ENCODE data around the gene CNTNAP4. TPM values are rescaled to one million over a fixed set of nuclear protein-coding genes. Genes with fewer than 3 reads are reported as not detected.

Gene CNTNAP4
- polyA plus RNA-seq, 1 of the 3 experiments (the other 2 are of a cell fraction): not detected

- no peak overlapping the region for H2AFZ ChIP-seq (ENCODE audit: low read depth)
- no peaks in the 10 kb centered on the region for H4K20me1 ChIP-seq (ENCODE audit: insufficient read depth)
- no peak overlapping the region for H3K4me2 ChIP-seq
- no peaks in the 10 kb centered on the region for H3K79me2 ChIP-seq (ENCODE audit: insufficient read depth)
- DNase-seq: no peak
- no peak overlapping the region for H3K27ac ChIP-seq (ENCODE audit: low read depth in 2 of 2, low read length in 1 of 2)
- H3K9me3 ChIP-seq: no peaks in the 10 kb centered on the region
- WGBS (ENCODE audit: low lambda C conversion rate): 16% methylated on average over 2 of the region's 2 CpGs
- H3K9me2 ChIP-seq: no peaks in the 10 kb centered on the region
- no peaks in the 10 kb centered on the region for H3K36me3 ChIP-seq (replicated peaks in 1 of 2; ENCODE audit: control insufficient read depth in 1 of 2, insufficient read depth in 2 of 2, low read length in 1 of 2)
- ChIA-PET POLR2A (no interaction called here), CTCF (no interaction called here)
- no peaks in the 10 kb centered on the region for H3F3A ChIP-seq (replicated peaks; ENCODE audit: insufficient read depth)
- TF ChIP-seq TEAD4 (IDR thresholded peaks at IDR 0.05; ENCODE audit: borderline replicate concordance, insufficient read depth): no peak
- TF ChIP-seq IRF3 (IDR thresholded peaks at IDR 0.05; ENCODE audit: low read depth, low read length): no peak
- TF ChIP-seq FOXJ3 (CRISPR knock-in tag; IDR thresholded peaks at IDR 0.05): no peak
- TF ChIP-seq, protein P1, sequence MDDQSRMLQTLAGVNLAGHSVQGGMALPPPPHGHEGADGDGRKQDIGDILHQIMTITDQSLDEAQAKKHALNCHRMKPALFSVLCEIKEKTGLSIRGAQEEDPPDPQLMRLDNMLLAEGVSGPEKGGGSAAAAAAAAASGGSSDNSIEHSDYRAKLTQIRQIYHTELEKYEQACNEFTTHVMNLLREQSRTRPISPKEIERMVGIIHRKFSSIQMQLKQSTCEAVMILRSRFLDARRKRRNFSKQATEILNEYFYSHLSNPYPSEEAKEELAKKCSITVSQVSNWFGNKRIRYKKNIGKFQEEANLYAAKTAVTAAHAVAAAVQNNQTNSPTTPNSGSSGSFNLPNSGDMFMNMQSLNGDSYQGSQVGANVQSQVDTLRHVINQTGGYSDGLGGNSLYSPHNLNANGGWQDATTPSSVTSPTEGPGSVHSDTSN (IDR thresholded peaks at IDR 0.05): no peak
- TF ChIP-seq USF1 (IDR thresholded peaks at IDR 0.05; ENCODE audit: borderline replicate concordance, low read depth): no peak
- TF ChIP-seq, protein P2, sequence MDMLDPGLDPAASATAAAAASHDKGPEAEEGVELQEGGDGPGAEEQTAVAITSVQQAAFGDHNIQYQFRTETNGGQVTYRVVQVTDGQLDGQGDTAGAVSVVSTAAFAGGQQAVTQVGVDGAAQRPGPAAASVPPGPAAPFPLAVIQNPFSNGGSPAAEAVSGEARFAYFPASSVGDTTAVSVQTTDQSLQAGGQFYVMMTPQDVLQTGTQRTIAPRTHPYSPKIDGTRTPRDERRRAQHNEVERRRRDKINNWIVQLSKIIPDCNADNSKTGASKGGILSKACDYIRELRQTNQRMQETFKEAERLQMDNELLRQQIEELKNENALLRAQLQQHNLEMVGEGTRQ (IDR thresholded peaks at IDR 0.05; ENCODE audit: borderline replicate concordance, low read depth, low read length): no peak
- TF ChIP-seq ZBTB33 (IDR thresholded peaks at IDR 0.05; ENCODE audit: borderline replicate concordance, low read depth): no peak
- no peak for TF ChIP-seq MAX (IDR thresholded peaks at IDR 0.05; ENCODE audit: low read depth)
- TF ChIP-seq RFX5 (IDR thresholded peaks at IDR 0.05; ENCODE audit: low read length): no peak
- TF ChIP-seq RCOR1 (IDR thresholded peaks at IDR 0.05; ENCODE audit: low read length): no peak
- TF ChIP-seq NRF1 (IDR thresholded peaks at IDR 0.05; ENCODE audit: low read depth, low read length): no peak
- TF ChIP-seq REST (IDR thresholded peaks at IDR 0.05; ENCODE audit: low read depth, low read length): no peak
- no peak for TF ChIP-seq TAF1 (IDR thresholded peaks at IDR 0.05; ENCODE audit: borderline replicate concordance, low read depth, low read length)
- TF ChIP-seq MEF2A (IDR thresholded peaks at IDR 0.05; ENCODE audit: borderline replicate concordance, low read depth): no peak
- no peak for TF ChIP-seq ELF1 (IDR thresholded peaks at IDR 0.05)
- TF ChIP-seq TCF12 (IDR thresholded peaks at IDR 0.05): no peak
- peaks cover 0 to 2% of the 10 kb centered on the region in 2 experiments; a peak in 1 of 4 replicates for H3K4me1 ChIP-seq (ENCODE audit: control insufficient read depth in 1 of 2, insufficient read depth in 2 of 2, low read depth in 1 of 2, low read length in 1 of 2)
- no peak overlapping the region for H3K4me3 ChIP-seq (ENCODE audit: low read depth in 2 of 2, low read length in 1 of 2)
- no peak overlapping the region for H3K9ac ChIP-seq
- H3K27me3 ChIP-seq (ENCODE audit: insufficient read depth): no peaks in the 10 kb centered on the region
These were observed 110.8 kb downstream of the CNTNAP4 start for GRCh38 chr16:76387994-76388393.

Data from SK-N-SH (cell line).